ENCODE data around the gene TMEM235.

DNA sequence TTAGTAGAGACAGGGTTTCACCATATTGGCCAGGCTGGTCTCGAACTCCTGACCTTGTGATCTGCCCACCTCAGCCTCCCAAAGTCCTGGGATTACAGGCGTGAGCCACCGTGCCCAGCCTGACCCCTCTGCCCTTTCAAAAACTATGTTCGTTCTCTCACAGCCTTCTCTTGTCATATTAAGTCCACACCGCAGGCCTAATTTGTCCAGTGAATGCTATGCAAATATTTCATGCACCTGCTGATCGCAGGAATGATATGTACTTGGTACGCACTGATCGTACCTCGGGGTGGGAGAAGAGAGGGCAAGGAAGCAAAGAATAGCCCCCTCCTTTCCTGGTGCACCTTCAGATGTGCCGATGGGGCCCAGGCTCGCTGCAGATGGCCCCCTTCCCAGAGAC, 20.4 kb upstream of the TMEM235 start:
- TF ChIP-seq, protein P1, sequence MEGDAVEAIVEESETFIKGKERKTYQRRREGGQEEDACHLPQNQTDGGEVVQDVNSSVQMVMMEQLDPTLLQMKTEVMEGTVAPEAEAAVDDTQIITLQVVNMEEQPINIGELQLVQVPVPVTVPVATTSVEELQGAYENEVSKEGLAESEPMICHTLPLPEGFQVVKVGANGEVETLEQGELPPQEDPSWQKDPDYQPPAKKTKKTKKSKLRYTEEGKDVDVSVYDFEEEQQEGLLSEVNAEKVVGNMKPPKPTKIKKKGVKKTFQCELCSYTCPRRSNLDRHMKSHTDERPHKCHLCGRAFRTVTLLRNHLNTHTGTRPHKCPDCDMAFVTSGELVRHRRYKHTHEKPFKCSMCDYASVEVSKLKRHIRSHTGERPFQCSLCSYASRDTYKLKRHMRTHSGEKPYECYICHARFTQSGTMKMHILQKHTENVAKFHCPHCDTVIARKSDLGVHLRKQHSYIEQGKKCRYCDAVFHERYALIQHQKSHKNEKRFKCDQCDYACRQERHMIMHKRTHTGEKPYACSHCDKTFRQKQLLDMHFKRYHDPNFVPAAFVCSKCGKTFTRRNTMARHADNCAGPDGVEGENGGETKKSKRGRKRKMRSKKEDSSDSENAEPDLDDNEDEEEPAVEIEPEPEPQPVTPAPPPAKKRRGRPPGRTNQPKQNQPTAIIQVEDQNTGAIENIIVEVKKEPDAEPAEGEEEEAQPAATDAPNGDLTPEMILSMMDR (IDR thresholded peaks at IDR 0.05) = no peak
- no peak for TF ChIP-seq POLR2A (IDR thresholded peaks at IDR 0.05)
